ENCODE measurements around the gene RAB36.

- TF ChIP-seq CTCF (IDR thresholded peaks at IDR 0.05; ENCODE audit: low read depth, low read length, poor library complexity, severe bottlenecking) = no peak
- no peak for TF ChIP-seq EZH2phosphoT487 (IDR thresholded peaks at IDR 0.05; ENCODE audit: borderline replicate concordance, low read length)
Measured at GRCh38 chr22:23099531-23099804, 45.8 kb upstream of the RAB36 start.
